Left lobe of liver (tissue), 2 donors: ENCODE measurements around the gene PRRG3. TPM values are rescaled to one million over a fixed set of nuclear protein-coding genes. Genes with fewer than 3 reads are reported as not detected.

Experiments
- ATAC-seq: fragments of 200-7000 bp; cut with Tn5 transposase; one replicate; pipeline ENCODE4 v1.9.1; 2020; ENCODE audit warnings: mild to moderate bottlenecking, moderate library complexity
- DNase-seq: peaks from one replicate; pipeline ENCODE4 v3.0.0-alpha.2; 2020; ENCODE audit warnings: low spot score
- total RNA-seq: library from RNA; stranded (reverse); gene quantifications from one replicate; pipeline ENCODE4 v1.2.1, GENCODE V29; 2021
- donor health status: DM: no; HTN: no; CAD: no; lungs with moderate emphysema.
- donor health status: DM: no; HTN: yes; CAD: no.

The PRRG3 gene
- total RNA-seq, 1 donor from 2014 or later = 0.38 TPM

- DNase-seq (no peak), ATAC-seq (no peak)
Measured at GRCh38 chrX:151741606-151742005, 46.3 kb downstream of the PRRG3 start.

- no peak for ATAC-seq
- DNase-seq = no peak
Measured at GRCh38 chrX:151742311-151742710, 47.1 kb downstream of the PRRG3 start.

- ATAC-seq = no peak
Measured at GRCh38 chrX:151743651-151744470, 48.6 kb downstream of the PRRG3 start.

GRCh38 chrX:151745651-151746050 lies 50.4 kb downstream of the PRRG3 start:
- DNase-seq (no peak), ATAC-seq (no peak)

More at GRCh38 chrX:151743651-151744470, 48.6 kb downstream of the PRRG3 start:
- no peak for DNase-seq

GRCh38 chrX:151746502-151746901 lies 51.2 kb downstream of the PRRG3 start:
- no peak for DNase-seq
- ATAC-seq = no peak

- ATAC-seq (no peak), DNase-seq (no peak)
Measured at GRCh38 chrX:151750511-151750910, 55.3 kb downstream of the PRRG3 start.

GRCh38 chrX:151752847-151753246 lies 57.6 kb downstream of the PRRG3 start:
- ATAC-seq (peak; percentile 42), DNase-seq (peak; percentile 42)

- ATAC-seq (peak; percentile 98), DNase-seq (peak; percentile 64)
Measured at GRCh38 chrX:151753313-151754046, 58.2 kb downstream of the PRRG3 start.

- peak; percentile 48 for DNase-seq
Measured at GRCh38 chrX:151754047-151754429, 58.8 kb downstream of the PRRG3 start.

GRCh38 chrX:151754641-151755215 lies 59.5 kb downstream of the PRRG3 start:
- ATAC-seq = no peak
- no peak for DNase-seq

More at GRCh38 chrX:151754047-151754429, 58.8 kb downstream of the PRRG3 start:
- ATAC-seq = peak; percentile 62

Other genes starting within 250 kb of the PRRG3 start
- gene PASD1, start 131.8 kb upstream of the PRRG3 start, total RNA-seq = not detected
- not detected for gene FATE1, start 20.6 kb downstream of the PRRG3 start, total RNA-seq
- gene CNGA2, start 39.3 kb downstream of the PRRG3 start, total RNA-seq = not detected
- gene MAGEA4, start 217.4 kb downstream of the PRRG3 start, total RNA-seq = not detected